COLO829 (cell line): ENCODE results near the gene PGAP2.
A peak's percentile ranks its signal among the peaks of the same experiment; 100 is the strongest.
"Not testable (repeated sequence)": the region's sequence is repeated elsewhere in the genome, so short reads cannot be mapped to it uniquely, and the experiment has no call there.

Experiments used
- DNase-seq: peaks from one replicate; pipeline ENCODE4 v3.0.0; 2012; ENCODE audit warnings: low spot score

The PGAP2 gene

DNA sequence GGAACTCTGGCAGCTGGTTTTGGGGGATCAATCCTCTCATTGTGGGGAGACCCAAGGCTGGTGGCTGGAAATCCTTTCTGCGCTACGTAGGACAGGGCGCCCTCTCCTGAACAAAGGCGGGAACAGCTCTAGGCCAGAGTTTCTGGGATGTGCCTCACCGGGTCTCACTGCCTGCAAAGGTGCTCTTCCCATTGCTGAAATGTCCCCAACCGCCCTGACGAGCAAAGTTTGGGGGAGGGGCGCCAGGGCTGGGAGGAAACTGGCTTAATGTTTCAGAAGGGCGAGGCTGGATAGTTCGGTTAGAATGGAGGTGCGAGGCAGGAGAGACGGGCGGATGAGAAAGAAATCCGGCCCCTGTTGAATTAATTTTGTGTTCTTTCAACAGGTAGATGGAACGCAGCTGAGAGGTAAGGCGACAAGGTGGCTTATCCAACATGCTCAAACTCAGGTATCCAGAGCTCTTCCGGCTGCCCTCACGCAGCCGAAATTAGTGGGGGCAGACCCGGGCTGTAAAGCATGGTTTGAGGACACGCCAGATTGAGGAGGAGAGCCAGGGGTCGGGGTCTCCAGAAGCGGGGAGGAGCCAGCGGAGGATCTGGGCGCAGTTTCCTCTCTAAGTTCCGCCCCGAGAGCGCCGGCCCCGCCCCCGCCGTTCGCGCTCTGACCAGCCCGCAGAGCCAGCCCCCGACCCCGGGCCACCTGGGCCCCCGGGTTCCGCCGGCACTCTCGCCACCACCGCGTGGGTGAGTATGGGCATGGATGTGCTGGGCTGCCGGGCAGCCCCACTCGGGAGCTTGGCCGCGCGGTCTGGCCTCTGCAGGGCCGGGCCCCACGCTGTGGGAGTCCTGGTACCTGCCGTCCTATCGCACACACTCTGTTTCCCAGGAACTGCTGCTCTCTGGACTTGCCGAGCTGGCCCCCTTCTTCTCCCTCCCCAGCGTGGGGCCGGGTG lies at the start of gene PGAP2:
TSS of gene PGAP2 (plus strand) at position 652 of the 952 bp plus-strand sequence. CDS start 2,700 bp downstream, outside the sequence.
- peak; percentile 78 for DNase-seq

DNA sequence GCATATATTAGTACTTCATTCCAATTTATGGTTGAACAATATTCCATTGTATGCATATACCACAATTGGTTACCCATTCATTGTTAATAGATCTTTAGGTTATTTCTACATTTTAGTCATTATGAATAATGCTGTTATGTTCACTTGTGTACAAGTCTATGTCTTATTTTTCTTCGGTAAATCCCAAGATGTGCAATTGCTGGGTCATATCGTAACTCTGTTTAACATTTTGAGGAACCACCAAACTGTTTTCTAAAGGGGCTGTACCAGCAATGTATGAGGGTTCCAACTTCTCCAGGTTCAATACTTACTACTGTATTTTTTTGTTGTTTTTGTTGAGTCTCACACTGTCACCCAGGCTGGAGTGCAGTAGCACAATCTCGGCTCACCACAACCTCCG lies 44.1 kb upstream of the PGAP2 start:
- DNase-seq, result no peak

DNA sequence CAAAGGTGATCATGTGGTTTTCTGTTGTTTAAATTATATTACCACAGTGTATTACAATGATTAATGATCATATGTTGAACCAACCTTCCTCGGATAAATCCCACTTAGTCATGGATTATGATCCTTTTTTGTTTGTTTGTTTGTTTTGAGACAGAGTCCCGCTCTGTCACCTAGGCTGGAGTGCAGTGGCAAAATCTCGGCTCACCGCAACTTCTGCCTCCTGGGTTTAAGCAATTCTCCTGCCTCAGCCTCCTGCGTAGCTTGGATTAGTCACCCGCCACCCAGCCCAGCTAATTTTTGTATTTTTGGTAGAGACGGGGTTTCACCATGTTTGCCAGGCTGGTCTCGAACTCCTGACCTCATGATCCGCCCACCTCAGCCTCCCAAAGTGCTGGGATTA lies 41.5 kb upstream of the PGAP2 start:
- not testable (repeated sequence) for DNase-seq

DNA sequence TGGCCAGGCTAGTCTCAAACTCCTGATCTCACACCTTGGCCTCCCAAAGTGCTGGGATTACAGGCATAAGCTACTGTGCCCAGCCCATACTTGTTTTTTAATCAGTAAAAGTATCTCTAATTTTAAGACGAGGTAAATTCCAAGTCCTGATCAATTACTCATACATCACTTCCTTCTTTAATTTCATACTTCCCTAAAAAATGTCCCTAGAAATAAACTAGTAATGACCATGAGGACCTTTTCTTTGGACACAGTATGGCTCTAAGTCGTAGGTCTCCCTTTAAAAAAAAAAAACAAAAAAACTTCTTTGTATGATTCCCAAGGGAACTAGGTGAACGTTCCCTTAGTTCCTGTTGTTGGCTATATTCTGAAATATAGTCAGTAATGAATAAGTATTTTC lies 40.8 kb upstream of the PGAP2 start:
- DNase-seq, result no peak

DNA sequence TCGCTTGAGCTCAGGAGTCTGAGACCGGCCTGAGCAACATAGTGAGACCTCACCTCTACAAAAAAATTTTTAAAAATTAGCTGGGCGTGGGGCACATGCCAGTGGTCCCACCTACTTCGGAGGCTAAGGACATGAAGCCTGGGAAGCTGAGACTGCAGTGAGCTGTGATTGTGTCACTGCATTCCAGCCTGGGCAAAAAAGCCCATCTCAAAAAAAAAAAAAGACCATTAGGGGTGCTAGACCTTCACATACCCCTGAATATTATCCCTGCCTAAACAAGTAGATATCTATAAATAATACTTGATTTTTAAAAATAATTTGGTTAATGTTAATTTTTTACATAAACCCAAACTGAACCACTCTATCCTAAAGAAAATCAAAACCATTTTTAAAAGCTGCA lies 35.2 kb upstream of the PGAP2 start:
- no peak for DNase-seq

DNA sequence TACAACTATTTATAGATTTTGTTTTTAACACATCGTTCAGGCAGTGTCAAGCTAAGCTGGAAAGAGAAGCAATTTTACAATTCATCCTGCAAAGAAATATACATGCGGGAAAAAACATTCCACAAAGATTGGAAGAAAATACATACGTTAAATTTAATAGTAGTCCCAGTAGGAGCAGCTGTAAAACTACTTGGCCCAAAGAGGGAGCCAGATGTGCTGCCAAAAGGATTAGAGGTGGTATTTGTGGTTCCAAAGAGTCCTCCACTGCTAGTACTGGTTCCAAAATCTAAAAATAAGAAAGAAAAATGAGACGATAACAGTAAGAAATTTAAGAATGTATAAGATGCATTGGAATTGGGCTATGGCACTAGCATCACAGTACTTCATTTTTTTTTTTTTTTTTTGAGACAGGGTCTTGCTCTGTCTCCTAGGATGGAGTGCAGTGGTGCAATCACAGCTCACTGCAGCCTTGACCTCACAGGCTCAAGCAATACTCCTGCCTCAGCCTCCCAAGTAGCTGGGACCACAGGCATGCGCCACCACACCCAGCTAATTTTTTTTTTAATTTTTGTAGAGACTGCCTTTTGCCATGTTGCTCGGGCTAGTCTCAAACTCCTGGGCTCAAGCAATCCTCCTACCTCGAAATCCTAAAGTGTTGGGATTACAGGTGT lies 32.5 kb upstream of the PGAP2 start:
- no peak for DNase-seq

DNA sequence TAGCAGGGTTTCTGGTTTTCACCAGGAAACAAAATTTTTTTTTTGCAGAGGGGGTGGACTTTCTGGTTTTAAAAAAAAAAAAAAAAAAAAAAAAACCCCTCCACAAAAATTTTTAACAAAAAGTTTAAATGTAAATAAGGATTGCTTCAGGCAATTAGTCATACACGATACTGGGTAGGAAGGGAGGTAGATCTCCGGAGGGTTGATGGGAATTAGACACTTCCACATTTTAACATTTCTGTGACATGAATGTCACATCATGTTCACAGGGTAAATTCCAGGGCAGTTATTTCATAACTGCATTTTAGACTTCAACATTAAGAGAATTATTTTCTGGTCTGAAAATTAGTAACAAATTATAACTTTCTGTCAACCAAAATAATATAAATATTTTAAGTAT lies 26.9 kb upstream of the PGAP2 start:
- DNase-seq, result no peak

DNA sequence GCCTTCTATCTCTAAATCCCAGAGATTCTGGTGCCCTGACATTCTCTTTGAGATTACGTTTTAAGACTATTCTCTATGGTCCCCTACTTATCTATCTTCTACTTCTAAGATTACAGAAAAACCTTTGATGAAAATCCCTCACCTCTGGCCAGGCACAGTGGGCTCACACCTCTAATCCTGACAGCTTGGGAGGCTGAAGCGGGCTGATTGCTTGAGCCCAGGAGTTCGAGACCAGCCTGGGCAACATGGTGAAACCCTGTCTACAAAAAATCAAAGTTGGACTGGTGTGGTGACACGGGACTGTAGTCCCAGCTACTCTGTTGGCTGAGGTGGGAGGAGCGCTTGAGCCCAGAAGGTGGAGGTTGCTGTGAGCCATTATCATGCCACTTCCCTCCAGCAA lies 25.4 kb upstream of the PGAP2 start:
- DNase-seq, result no peak

DNA sequence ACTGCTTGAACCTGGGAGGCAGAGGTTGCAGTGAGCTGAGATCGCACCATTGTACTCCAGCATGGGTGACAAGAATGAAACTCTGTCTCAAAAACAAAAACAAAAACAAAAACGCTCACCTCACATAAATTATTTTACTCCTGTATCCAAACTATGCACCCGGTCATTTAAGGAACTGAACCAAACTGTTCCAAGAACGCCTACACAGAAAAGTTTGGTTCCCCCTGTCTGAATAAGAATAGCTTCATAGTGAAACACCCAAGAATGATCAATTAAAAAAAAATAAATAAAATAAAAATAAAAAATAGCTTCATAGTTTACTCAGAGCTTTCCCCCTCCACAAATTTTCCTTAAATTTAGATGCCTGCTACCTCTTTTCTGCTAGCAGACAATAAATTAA lies 24.7 kb upstream of the PGAP2 start:
- DNase-seq, result no peak

DNA sequence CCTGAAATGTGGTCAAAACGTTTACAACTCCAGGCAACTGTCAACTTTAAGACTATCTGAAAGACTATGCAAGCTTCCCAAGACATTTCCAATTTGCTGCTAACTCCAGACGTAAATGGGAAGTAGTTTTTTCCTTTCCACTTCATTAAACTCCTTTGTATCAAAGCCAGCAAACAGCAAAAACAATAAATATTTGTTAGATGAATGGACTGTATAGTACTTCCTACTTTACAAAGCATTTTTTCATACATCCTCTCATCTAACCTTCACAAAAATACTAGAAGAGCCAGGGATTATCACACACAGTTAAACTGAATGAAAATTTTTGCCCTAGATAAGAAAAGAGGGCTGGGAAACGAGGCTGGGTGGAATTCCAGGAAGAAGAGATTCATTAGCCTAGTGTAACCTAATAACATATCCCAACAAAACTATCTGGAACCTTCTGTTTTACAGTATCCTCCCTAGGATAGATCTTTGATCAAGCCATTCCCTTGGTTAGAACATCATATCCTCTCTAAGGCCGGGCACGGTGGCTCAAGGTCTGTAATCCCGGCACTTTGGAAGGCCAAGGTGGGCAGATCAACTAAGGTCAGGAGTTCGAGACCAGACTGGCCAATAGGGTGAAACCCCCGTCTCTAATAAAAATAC lies 21.5 kb upstream of the PGAP2 start:
- DNase-seq, result peak; percentile 58

DNA sequence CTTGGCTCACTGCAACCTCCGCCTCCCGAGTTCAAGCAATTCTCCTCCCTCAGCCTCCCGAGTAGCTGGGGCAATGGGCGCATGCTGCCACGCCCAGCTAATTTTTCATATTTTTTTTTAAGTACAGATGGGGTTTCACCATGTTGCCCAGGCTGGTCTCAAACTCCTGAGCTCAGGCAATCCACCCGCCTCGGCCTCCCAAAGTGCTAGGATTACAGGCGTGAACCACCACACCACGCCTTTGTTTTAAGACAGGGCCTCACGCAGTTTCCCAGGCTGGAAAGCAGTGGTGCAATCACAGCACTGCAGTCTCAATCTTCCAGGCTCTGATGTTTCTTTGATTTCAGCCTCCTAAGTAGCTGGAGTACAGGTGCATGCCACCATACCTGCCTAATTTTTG lies 14.0 kb upstream of the PGAP2 start:
- not testable (repeated sequence) for DNase-seq

DNA sequence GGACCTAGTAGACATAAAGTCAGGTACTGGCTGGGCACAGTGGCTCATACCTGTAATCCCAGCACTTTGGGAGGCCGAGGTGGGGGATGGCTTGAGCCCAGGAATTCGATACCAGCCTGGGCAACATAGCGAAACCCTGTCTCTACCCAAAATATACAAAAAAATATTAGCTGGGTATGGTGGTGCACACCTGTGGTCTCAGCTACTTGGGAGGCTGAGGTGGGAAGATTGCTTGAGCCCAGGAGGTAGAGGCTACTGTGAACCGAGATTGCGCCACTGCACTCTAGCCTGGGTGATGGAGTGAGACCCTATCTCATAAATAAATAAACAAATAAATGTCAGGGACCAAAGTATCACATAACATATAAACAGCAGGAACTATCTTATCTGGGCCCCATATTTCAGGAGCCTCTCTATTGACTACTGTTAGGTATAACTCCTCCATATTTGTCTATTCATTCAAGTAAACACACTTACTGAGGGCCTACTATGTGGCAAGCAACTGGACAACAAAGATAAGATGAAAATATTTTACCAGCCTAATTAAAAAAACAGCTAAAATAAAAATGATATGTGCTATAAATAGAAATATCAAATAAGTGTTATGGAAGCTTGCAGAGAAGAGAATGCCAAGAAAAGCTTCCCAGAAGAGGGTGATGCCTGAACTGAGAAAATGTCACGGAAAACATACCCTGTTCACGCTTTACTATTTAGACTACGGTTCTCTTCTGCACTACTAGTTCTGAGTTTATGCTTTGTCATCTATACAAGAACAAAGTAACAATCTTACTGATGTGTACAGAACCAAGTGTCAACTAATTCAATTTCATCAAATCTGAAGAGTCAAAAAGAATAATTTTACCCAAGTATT lies 13.0 kb upstream of the PGAP2 start:
- DNase-seq, result no peak

DNA sequence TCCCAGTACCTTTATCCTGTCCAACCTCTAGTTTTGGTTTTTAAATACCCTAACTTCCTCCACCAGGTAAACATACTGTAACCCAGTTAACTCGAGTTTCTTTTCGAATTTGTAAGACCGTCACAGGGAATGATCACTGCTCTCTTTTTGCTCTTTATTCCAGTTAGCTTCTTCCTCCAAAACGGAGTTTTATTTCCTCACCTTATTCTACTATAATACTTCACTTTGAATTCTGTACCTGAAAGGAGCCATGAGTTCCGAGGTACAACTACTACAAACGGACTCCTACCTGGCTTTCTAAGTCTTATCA lies 12.4 kb upstream of the PGAP2 start:
- no peak for DNase-seq

DNA sequence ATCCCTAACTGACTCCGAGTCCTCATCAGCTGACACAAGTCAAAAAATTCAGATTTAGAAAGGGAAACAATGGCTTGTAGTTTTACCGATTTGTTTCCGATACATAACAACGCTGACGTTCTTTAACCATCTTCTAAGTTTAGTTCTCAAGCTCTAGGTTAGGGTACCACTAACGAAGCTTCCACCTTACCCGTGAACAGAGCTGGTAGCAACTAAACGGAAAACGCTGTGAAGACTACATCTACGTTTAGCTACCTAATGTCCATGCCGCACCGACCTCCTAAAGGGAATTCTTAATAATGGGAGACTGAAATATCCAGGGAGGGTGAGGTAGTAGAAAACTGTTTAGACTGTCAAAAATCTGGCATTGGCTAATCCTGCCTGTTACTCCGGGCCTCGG lies 12.0 kb upstream of the PGAP2 start:
- DNase-seq, result no peak

DNA sequence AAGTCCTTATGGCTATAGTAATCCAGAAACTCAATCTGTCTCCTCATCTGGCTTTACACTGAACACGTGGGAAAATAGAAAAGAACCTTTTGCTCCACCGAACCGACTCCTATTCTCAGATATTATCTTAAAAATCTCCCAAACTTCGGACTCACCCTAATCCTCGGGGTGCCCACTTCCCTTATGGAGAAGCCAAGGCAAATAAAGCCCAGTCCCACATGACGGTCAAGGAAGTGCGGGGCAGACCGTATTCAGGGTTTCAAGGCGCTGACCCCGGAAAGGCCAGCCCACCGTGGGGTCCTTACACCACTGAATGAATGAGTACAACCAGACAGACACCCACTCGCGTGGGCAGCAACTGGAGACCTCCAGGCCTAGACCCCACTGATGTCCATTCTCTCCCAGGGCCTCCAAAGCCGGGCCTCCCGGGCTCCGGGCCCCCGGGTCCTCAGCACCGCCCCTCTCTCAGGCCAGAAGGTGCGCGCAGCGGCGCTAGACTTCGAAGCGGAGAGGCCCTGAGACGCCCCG lies 11.5 kb upstream of the PGAP2 start:
- no peak for DNase-seq

DNA sequence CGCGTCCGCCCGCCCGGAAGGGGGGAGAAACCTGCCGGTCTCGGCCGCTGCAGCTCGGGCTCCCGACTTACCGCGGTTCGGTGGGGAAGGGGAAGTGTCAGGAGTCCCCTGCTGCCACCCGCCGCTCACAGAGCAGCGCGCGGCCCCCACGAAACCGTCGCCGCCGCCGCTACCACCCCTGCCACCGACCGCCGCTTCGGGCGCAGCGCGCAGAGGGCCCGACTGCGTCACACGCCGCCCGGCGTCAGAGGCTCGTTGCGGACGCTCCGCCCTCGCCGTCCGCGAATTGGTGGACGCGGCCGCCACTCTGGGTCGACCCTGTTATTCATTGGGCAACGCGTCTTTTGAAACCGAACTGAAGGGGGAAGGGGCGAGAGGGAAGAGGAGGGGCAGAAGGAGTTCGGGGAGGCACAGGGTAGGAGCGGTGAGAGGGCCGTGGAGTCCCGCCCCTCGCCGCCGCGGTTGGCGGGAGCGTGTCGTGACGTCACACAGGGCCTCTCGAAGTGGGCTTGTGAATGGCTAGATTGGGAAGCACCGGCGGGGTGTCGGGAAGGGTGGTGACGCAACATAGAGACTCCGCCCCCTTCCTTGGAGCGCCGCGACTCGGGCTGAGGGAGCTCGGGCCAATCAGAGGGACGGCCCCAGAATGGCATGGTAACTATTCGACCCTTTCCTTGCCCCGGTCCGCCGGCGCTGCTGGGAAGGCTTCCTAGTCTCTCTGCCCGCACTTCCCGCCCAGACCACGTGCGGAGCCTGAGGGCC lies 10.8 kb upstream of the PGAP2 start, which contains the start of gene NUP98:
TSS of gene NUP98 (minus strand) at position 226 of the 762 bp plus-strand sequence. CDS start 15,437 bp downstream, outside the sequence.
- DNase-seq, result peak; percentile 98

DNA sequence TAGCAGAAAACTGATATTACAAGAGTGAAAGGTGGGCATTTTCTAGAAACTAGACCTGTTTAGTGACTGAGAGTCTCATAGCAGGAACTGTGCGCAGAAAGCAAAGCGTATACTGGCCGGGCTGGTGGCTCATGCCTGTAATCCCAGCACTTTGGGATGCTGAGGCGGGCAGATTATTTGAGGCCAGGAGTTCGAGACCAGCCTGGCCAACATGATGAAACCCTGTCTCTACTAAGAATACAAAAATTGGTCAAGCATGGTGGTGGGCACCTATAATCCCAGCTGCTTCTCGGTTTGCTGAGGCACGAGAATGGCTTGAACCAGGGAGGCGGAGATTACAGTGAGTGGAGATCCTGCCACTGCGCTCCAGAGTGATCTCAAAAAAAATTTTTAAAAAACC lies 9.2 kb upstream of the PGAP2 start:
- no peak for DNase-seq

DNA sequence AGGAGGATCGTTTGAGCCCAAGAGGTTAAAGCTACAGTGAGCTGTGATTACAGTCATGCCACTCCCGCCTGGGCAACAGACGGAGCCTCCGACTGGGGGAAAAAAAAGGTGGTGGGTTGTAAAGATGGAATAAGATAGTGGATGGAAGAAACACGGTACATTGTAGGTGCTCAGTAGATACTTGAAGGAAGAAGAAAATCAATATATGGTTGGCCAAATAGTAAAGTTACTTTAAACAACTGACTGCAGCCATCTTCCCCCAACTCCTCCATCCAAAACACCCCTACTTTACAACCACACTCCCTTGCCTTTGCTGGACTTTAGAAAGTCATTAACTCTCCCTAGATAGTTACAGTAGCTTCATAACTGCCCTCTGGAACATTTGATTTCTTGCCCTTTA lies 8.5 kb upstream of the PGAP2 start:
- DNase-seq, result no peak

DNA sequence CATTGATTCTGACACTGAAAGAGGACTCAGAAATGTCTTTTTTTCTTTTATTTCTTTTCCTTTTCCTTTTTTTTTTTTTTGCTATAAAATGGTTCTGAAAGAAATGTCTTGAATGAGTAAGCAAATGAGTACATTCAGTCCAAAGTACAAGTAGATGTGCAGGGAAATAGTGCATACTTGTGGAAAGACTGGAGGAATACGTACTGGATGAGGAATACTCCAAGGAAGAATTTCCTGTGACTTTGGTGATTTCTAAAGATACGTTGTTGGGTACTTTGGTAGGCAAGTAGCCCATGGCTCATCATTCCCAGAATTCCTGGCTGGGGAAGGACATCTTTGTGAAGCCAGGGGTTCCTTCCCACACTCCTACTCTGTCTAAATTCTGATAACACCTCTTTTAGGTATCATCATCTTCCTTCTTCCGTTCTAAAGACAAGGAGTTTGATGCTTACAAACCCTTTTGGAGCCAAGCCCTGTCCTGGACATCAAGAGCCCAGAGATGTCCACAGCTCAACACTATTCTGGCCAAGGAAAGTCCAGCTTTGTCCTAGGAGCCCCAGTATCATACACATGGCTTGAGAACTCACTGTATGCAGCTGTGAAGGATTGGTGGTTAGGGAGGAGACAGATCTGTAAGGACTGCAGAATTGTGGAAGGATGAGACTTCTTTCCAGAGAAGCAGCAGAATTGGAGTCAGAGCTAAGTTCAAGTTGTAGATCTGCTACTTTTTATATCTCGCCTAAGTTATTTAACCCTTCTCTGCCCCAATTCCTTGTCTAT lies 6.2 kb upstream of the PGAP2 start:
- DNase-seq, result no peak
